GM10847 (cell line): ENCODE measurements around the gene ESR2.

ENCODE experiments used
- POLR2A ChIP-seq: IDR thresholded peaks from 2 replicates; pipeline ENCODE4 v1.6.1; 2011; ENCODE audit not compliant: insufficient read length; ENCODE audit errors: extremely low read depth

Gene ESR2

GRCh38 chr14:64234877-64235651 lies 59.1 kb downstream of the ESR2 start:
- no peak for TF ChIP-seq POLR2A

- no peak for TF ChIP-seq POLR2A
Observed at GRCh38 chr14:64233531-64234190, 60.5 kb downstream of the ESR2 start.

- TF ChIP-seq POLR2A: no peak
Observed at GRCh38 chr14:64232944-64233343, 61.2 kb downstream of the ESR2 start.

- TF ChIP-seq POLR2A: no peak
Observed at GRCh38 chr14:64232095-64232838, 61.9 kb downstream of the ESR2 start.

- TF ChIP-seq POLR2A: no peak
Observed at GRCh38 chr14:64229489-64229888, 64.7 kb downstream of the ESR2 start.

GRCh38 chr14:64227856-64228255 lies 66.3 kb downstream of the ESR2 start:
- no peak for TF ChIP-seq POLR2A

GRCh38 chr14:64225151-64225757 lies 68.9 kb downstream of the ESR2 start:
- no peak for TF ChIP-seq POLR2A

GRCh38 chr14:64221391-64222003 lies 72.7 kb downstream of the ESR2 start:
- no peak for TF ChIP-seq POLR2A

- TF ChIP-seq POLR2A: no peak
Observed at GRCh38 chr14:64220466-64220865, 73.7 kb downstream of the ESR2 start.

GRCh38 chr14:64220056-64220455 lies 74.1 kb downstream of the ESR2 start:
- TF ChIP-seq POLR2A: no peak

- no peak for TF ChIP-seq POLR2A
Observed at GRCh38 chr14:64218344-64219240, 75.6 kb downstream of the ESR2 start.

GRCh38 chr14:64217834-64218233 lies 76.3 kb downstream of the ESR2 start:
- no peak for TF ChIP-seq POLR2A

- TF ChIP-seq POLR2A: no peak
Observed at GRCh38 chr14:64217308-64217707, 76.9 kb downstream of the ESR2 start.

GRCh38 chr14:64215978-64216377 lies 78.2 kb downstream of the ESR2 start:
- TF ChIP-seq POLR2A: no peak
